Activated T-cell treated with anti-CD3 and anti-CD28 coated beads for 1 hour (primary cell): ENCODE results near the gene ELAPOR1.

Experiments used
- DNase-seq: peaks from one replicate; pipeline ENCODE4 v3.0.0-alpha.2; 2020; ENCODE audit warnings: low read depth

The ELAPOR1 gene

GRCh38 chr1:109113590-109114341, at the start of gene ELAPOR1:
Gene ELAPOR1, plus strand, starts transcription at chr1:109114115. Its CDS starts 69 bp downstream, at chr1:109114184.
- DNase-seq: peak; percentile 76

GRCh38 chr1:109065137-109065536, 48.8 kb upstream of the ELAPOR1 start:
- no peak for DNase-seq

GRCh38 chr1:109067883-109068282, 46.0 kb upstream of the ELAPOR1 start:
- no peak for DNase-seq

GRCh38 chr1:109069294-109069693, 44.6 kb upstream of the ELAPOR1 start:
- DNase-seq: no peak

GRCh38 chr1:109075531-109076490, 38.1 kb upstream of the ELAPOR1 start, which contains the start of gene TAF13:
Gene TAF13, minus strand, starts transcription at chr1:109076003. Its CDS starts 56 bp downstream, at chr1:109075947.
- peak; percentile 77 for DNase-seq

GRCh38 chr1:109078317-109078716, 35.6 kb upstream of the ELAPOR1 start:
- DNase-seq: no peak

- DNase-seq: no peak
These were observed 34.7 kb upstream of the ELAPOR1 start for GRCh38 chr1:109079240-109079622.

- no peak for DNase-seq
These were observed 33.4 kb upstream of the ELAPOR1 start for GRCh38 chr1:109080441-109081082.

- DNase-seq: no peak
These were observed 30.4 kb upstream of the ELAPOR1 start for GRCh38 chr1:109083501-109083900.

- no peak for DNase-seq
These were observed 30.0 kb upstream of the ELAPOR1 start for GRCh38 chr1:109083923-109084322.

- DNase-seq: no peak
These were observed 29.1 kb upstream of the ELAPOR1 start for GRCh38 chr1:109084563-109085517.

- DNase-seq: no peak
These were observed 24.5 kb upstream of the ELAPOR1 start for GRCh38 chr1:109089242-109090015.

- peak; percentile 77 for DNase-seq
These were observed 23.5 kb upstream of the ELAPOR1 start, which contains the start of gene TMEM167B for GRCh38 chr1:109090196-109091077. Gene TMEM167B, plus strand, starts transcription at chr1:109090764. Its CDS starts 109 bp downstream, at chr1:109090873.

- DNase-seq: no peak
These were observed 22.7 kb upstream of the ELAPOR1 start for GRCh38 chr1:109091078-109091838.

- DNase-seq: no peak
These were observed 22.1 kb upstream of the ELAPOR1 start for GRCh38 chr1:109091839-109092193.

GRCh38 chr1:109094377-109094803, 19.5 kb upstream of the ELAPOR1 start:
- no peak for DNase-seq

- DNase-seq: no peak
These were observed 19.0 kb upstream of the ELAPOR1 start for GRCh38 chr1:109094871-109095270.

GRCh38 chr1:109095631-109096030, 18.3 kb upstream of the ELAPOR1 start:
- no peak for DNase-seq
